ENCODE data around the gene RAPGEF5.

- TF ChIP-seq CTCF (IDR thresholded peaks at IDR 0.05; ENCODE audit: insufficient read depth, low read length) = no peak
- TF ChIP-seq POLR2AphosphoS5 (IDR thresholded peaks at IDR 0.05; ENCODE audit: low read depth) = no peak
- no peak for TF ChIP-seq GABPA (IDR thresholded peaks at IDR 0.05; ENCODE audit: low read depth)
- TF ChIP-seq, protein P1, sequence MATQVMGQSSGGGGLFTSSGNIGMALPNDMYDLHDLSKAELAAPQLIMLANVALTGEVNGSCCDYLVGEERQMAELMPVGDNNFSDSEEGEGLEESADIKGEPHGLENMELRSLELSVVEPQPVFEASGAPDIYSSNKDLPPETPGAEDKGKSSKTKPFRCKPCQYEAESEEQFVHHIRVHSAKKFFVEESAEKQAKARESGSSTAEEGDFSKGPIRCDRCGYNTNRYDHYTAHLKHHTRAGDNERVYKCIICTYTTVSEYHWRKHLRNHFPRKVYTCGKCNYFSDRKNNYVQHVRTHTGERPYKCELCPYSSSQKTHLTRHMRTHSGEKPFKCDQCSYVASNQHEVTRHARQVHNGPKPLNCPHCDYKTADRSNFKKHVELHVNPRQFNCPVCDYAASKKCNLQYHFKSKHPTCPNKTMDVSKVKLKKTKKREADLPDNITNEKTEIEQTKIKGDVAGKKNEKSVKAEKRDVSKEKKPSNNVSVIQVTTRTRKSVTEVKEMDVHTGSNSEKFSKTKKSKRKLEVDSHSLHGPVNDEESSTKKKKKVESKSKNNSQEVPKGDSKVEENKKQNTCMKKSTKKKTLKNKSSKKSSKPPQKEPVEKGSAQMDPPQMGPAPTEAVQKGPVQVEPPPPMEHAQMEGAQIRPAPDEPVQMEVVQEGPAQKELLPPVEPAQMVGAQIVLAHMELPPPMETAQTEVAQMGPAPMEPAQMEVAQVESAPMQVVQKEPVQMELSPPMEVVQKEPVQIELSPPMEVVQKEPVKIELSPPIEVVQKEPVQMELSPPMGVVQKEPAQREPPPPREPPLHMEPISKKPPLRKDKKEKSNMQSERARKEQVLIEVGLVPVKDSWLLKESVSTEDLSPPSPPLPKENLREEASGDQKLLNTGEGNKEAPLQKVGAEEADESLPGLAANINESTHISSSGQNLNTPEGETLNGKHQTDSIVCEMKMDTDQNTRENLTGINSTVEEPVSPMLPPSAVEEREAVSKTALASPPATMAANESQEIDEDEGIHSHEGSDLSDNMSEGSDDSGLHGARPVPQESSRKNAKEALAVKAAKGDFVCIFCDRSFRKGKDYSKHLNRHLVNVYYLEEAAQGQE (IDR thresholded peaks at IDR 0.05; ENCODE audit: insufficient replicate concordance, low read depth) = no peak
- no peak for TF ChIP-seq SPI1 (IDR thresholded peaks at IDR 0.05; ENCODE audit: borderline replicate concordance, low read depth)
Measured at GRCh38 chr7:22142572-22142971, 214.4 kb downstream of the RAPGEF5 start.

Measured in HL-60 (cell line).